Neural progenitor cell (in vitro differentiated cells): Measurements from ENCODE around the gene HSF4. TPM values are rescaled to one million over a fixed set of nuclear protein-coding genes. Genes with fewer than 3 reads are reported as not detected.

ENCODE experiments used
- DNase-seq: peaks from one replicate; pipeline ENCODE4 v3.0.0-alpha.2; 2016; ENCODE audit warnings: low spot score
- H2AFZ ChIP-seq: fragments of 200-600 bp; sonication (generic); replicated peaks from 2 replicates; pipeline ENCODE4 v1.6.1; 2016; ENCODE audit warnings: antibody characterized with exemption
- H3F3A ChIP-seq: fragments of 200-600 bp; sonication (generic); 2 replicates; pipeline ENCODE4 v1.6.1; 2016; ENCODE audit warnings: antibody characterized with exemption, low read depth
- H3K27ac ChIP-seq: fragments of 200-600 bp; sonication (generic); 2 replicates; pipeline ENCODE4 v1.5.1; 2016; ENCODE audit warnings: mild to moderate bottlenecking
- H3K27me3 ChIP-seq: fragments of 200-600 bp; sonication (generic); 2 replicates; pipeline ENCODE4 v1.6.1; 2016; ENCODE audit warnings: mild to moderate bottlenecking, moderate library complexity
- H3K36me3 ChIP-seq: fragments of 200-600 bp; sonication (generic); 2 replicates; pipeline ENCODE4 v1.5.1; 2016
- H3K4me1 ChIP-seq: fragments of 200-600 bp; sonication (generic); 2 replicates; pipeline ENCODE4 v1.6.1; 2016; ENCODE audit warnings: mixed run types
- H3K4me2 ChIP-seq: fragments of 200-600 bp; sonication (generic); 2 replicates; pipeline ENCODE4 v1.6.1; 2016
- H3K4me3 ChIP-seq: fragments of 200-600 bp; sonication (generic); 2 replicates; pipeline ENCODE4 v1.5.1; 2016
- H3K79me2 ChIP-seq: fragments of 200-600 bp; sonication (generic); 2 replicates; pipeline ENCODE4 v1.6.1; 2016; ENCODE audit warnings: low read depth
- H3K9ac ChIP-seq: fragments of 200-600 bp; sonication (generic); 2 replicates; pipeline ENCODE4 v1.6.1; 2016
- H3K9me3 ChIP-seq: fragments of 200-600 bp; sonication (generic); 2 replicates; pipeline ENCODE4 v1.5.1; 2016; ENCODE audit warnings: low read depth
- H4K20me1 ChIP-seq: fragments of 200-600 bp; sonication (generic); 2 replicates; pipeline ENCODE4 v1.6.1; 2016; ENCODE audit warnings: low read depth
- H3K27ac Mint-ChIP-seq: 3 replicates; pipeline ENCODE4 v1.8.0; 2021; ENCODE audit warnings: mixed read lengths
- H3K27me3 Mint-ChIP-seq: 2 replicates; pipeline ENCODE4 v1.8.0; 2022; ENCODE audit warnings: low read depth, mild to moderate bottlenecking, inconsistent platforms, moderate library complexity, mixed read lengths; ENCODE audit not compliant: insufficient read depth
- H3K36me3 Mint-ChIP-seq: 3 replicates; pipeline ENCODE4 v1.8.0; 2021; ENCODE audit warnings: mixed read lengths
- H3K4me1 Mint-ChIP-seq: 3 replicates; pipeline ENCODE4 v1.8.0; 2021; ENCODE audit warnings: mixed read lengths
- H3K4me3 Mint-ChIP-seq: 3 replicates; pipeline ENCODE4 v1.8.0; 2021; ENCODE audit warnings: mild to moderate bottlenecking, moderate library complexity, mixed read lengths
- H3K9me3 Mint-ChIP-seq: 3 replicates; pipeline ENCODE4 v1.8.0; 2020; ENCODE audit warnings: mixed read lengths
- CTCF ChIP-seq: fragments of 200-600 bp; sonication (generic); IDR thresholded peaks from 2 replicates; pipeline ENCODE4 v1.5.1; 2017; ENCODE audit warnings: antibody characterized with exemption, mild to moderate bottlenecking
- EZH2 ChIP-seq: fragments of 200-600 bp; sonication (generic); IDR thresholded peaks from 2 replicates; pipeline ENCODE4 v1.6.1; 2017; ENCODE audit warnings: antibody characterized with exemption, mild to moderate bottlenecking, moderate library complexity
- EZH2phosphoT487 ChIP-seq: fragments of 200-600 bp; sonication (generic); IDR thresholded peaks from 2 replicates; pipeline ENCODE4 v1.6.1; 2017; ENCODE audit warnings: antibody characterized with exemption
- total RNA-seq: library from RNA; depleted of rRNA; stranded (reverse); fragments of >200 nt; gene quantifications from 2 replicates; pipeline ENCODE4 v1.2.3, GENCODE V29; 2015; ENCODE audit warnings: low replicate concordance

The HSF4 gene
- total RNA-seq, 1 donor from 2014 or later = not detected

GRCh38 chr16:67201411-67202345 is 37.1 kb downstream of the HSF4 start:
- peaks cover 31% of the 10 kb centered on the region for H4K20me1 ChIP-seq
- peaks cover 12% of the 10 kb centered on the region for H3K4me1 ChIP-seq
- Mint-ChIP-seq H3K36me3 (peaks cover 8% of the 10 kb centered on the region), H3K4me1 (peaks cover 3% of the 10 kb centered on the region), H3K4me3 (no peak overlapping the region), H3K27ac (no peak overlapping the region), H3K27me3 (peaks cover 8% of the 10 kb centered on the region), H3K9me3 (no peaks in the 10 kb centered on the region)
- H3K9ac ChIP-seq = no peak overlapping the region
- H3K36me3 ChIP-seq = no peaks in the 10 kb centered on the region
- peaks cover 28% of the 10 kb centered on the region for H3F3A ChIP-seq
- no peaks in the 10 kb centered on the region for H3K27me3 ChIP-seq
- no peaks in the 10 kb centered on the region for H3K79me2 ChIP-seq
- no peak for DNase-seq
- H3K4me2 ChIP-seq = no peak overlapping the region
- no peak overlapping the region for H3K27ac ChIP-seq
- H3K9me3 ChIP-seq = no peaks in the 10 kb centered on the region
- H2AFZ ChIP-seq = no peak overlapping the region
- no peak for TF ChIP-seq CTCF
- no peak for TF ChIP-seq EZH2phosphoT487
- TF ChIP-seq EZH2 = no peak
- H3K4me3 ChIP-seq = no peak overlapping the region

- Mint-ChIP-seq H3K36me3 (peaks cover 6% of the 10 kb centered on the region), H3K27me3 (peaks cover 8% of the 10 kb centered on the region), H3K27ac (no peak overlapping the region), H3K4me3 (no peak overlapping the region), H3K4me1 (peaks cover 7% of the 10 kb centered on the region), H3K9me3 (no peaks in the 10 kb centered on the region)
- H2AFZ ChIP-seq = no peak overlapping the region
- no peak overlapping the region for H3K4me2 ChIP-seq
- H3K4me3 ChIP-seq = no peak overlapping the region
- no peaks in the 10 kb centered on the region for H3K27me3 ChIP-seq
- H3K36me3 ChIP-seq = no peaks in the 10 kb centered on the region
- H3F3A ChIP-seq = peaks cover 34% of the 10 kb centered on the region
- peaks cover 20% of the 10 kb centered on the region for H3K4me1 ChIP-seq
- no peaks in the 10 kb centered on the region for H3K9me3 ChIP-seq
- no peaks in the 10 kb centered on the region for H3K79me2 ChIP-seq
- H3K9ac ChIP-seq = no peak overlapping the region
- no peak for TF ChIP-seq EZH2
- DNase-seq = no peak
- no peak overlapping the region for H3K27ac ChIP-seq
- peaks cover 35% of the 10 kb centered on the region for H4K20me1 ChIP-seq
These were observed 37.9 kb downstream of the HSF4 start for GRCh38 chr16:67202426-67202825.

- H4K20me1 ChIP-seq = peaks cover 31% of the 10 kb centered on the region
These were observed 38.5 kb downstream of the HSF4 start for GRCh38 chr16:67202956-67203493.

More at GRCh38 chr16:67202956-67203493, 38.5 kb downstream of the HSF4 start:
- Histone ChIP-seq H3K4me1 (peaks cover 21% of the 10 kb centered on the region), H3K79me2 (no peaks in the 10 kb centered on the region), H3K9me3 (no peaks in the 10 kb centered on the region), H3K27me3 (no peaks in the 10 kb centered on the region), H3K36me3 (no peaks in the 10 kb centered on the region), H3F3A (peaks cover 28% of the 10 kb centered on the region), H3K9ac (no peak overlapping the region), H3K4me3 (no peak overlapping the region), H2AFZ (no peak overlapping the region), H3K4me2 (no peak overlapping the region), H3K27ac (no peak overlapping the region)
- no peak for TF ChIP-seq EZH2
- TF ChIP-seq CTCF = no peak
- no peak for TF ChIP-seq EZH2phosphoT487
- Mint-ChIP-seq H3K27me3 (peaks cover 8% of the 10 kb centered on the region), H3K4me3 (no peak overlapping the region), H3K27ac (no peak overlapping the region), H3K9me3 (no peaks in the 10 kb centered on the region), H3K36me3 (peaks cover 6% of the 10 kb centered on the region), H3K4me1 (peaks cover 7% of the 10 kb centered on the region)
- DNase-seq = no peak
